NCI-H526 (cell line): ENCODE data around the gene SCAPER.
"Not testable (repeated sequence)": the region's sequence is repeated elsewhere in the genome, so short reads cannot be mapped to it uniquely, and the experiment has no call there.

Experiments used
- DNase-seq, 2 experiments: peaks; one replicate each; lab custom pipeline; 2025; lab: John Stamatoyannopoulos, UW

Gene SCAPER

GRCh38 chr15:76321602-76322001, 583.5 kb downstream of the SCAPER start:
- no peak for DNase-seq

- DNase-seq = no peak
Observed at GRCh38 chr15:76321171-76321570, 584.0 kb downstream of the SCAPER start.

- no peak for DNase-seq
Observed at GRCh38 chr15:76320012-76320411, 585.1 kb downstream of the SCAPER start.

- DNase-seq = no peak
Observed at GRCh38 chr15:76313731-76314130, 591.4 kb downstream of the SCAPER start.

GRCh38 chr15:76313175-76313567, 592.0 kb downstream of the SCAPER start:
- not testable (repeated sequence) for DNase-seq

- no peak for DNase-seq
Observed at GRCh38 chr15:76312540-76313174, 592.5 kb downstream of the SCAPER start.

GRCh38 chr15:76311100-76311953, 593.8 kb downstream of the SCAPER start, which contains the start of gene ETFA:
ETFA (minus strand) TSS chr15:76311469; CDS start chr15:76311388, 81 bp downstream.
- DNase-seq = peak; percentile 90 to 99

- peak in 1 of 2 experiments; percentile 56 for DNase-seq
Observed at GRCh38 chr15:76310475-76311099, 594.6 kb downstream of the SCAPER start.

GRCh38 chr15:76309601-76310330, 595.4 kb downstream of the SCAPER start:
- no peak for DNase-seq

GRCh38 chr15:76303909-76304308, 601.2 kb downstream of the SCAPER start:
- DNase-seq = no peak

- no peak for DNase-seq
Observed at GRCh38 chr15:76299786-76300185, 605.4 kb downstream of the SCAPER start.

- DNase-seq = no peak
Observed at GRCh38 chr15:76298986-76299385, 606.2 kb downstream of the SCAPER start.

- not testable (repeated sequence) for DNase-seq
Observed at GRCh38 chr15:76297951-76298350, 607.2 kb downstream of the SCAPER start.
